ENCODE measurements around the gene MAPRE2.
"Not testable (repeated sequence)": the region's sequence is repeated elsewhere in the genome, so short reads cannot be mapped to it uniquely, and the experiment has no call there.

GRCh38 chr18:35108088-35108487 lies 66.9 kb downstream of the MAPRE2 start:
- TF ChIP-seq CTCF, POLR2A (IDR thresholded peaks at IDR 0.05): not testable (repeated sequence)

Data from lower leg skin (tissue), 3 donors.